ENCODE results near the gene CFAP57.

DNA sequence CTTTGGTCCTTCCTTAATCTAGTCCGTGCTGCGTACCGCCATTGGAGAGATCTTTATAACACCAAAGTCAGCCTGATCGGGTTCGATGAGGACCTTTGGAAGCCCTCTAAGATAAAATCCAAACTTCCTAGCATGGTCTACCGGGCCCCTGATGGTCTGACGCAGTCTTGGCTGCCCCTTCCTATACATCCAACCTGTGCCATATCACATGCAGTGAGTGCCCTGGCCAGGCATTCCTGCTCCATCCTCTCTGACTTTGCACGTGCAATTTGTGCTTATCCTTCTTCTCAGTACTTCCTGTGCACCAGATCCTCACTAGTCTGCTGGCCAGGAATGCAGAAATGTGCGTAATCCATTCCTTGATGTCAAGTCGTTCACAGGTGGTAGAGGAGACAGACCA lies 45.6 kb downstream of the CFAP57 start:
- TF ChIP-seq FOXJ3 (CRISPR knock-in tag; IDR thresholded peaks at IDR 0.05) (no peak), ZFP36 (IDR thresholded peaks at IDR 0.05; ENCODE audit: low read depth, low read length, partially characterized antibody) (no peak), TCF7 (IDR thresholded peaks at IDR 0.05; ENCODE audit: borderline replicate concordance) (no peak), GTF2F1 (IDR thresholded peaks at IDR 0.05; ENCODE audit: low read depth, low read length) (no peak)
- TF ChIP-seq, protein P1, sequence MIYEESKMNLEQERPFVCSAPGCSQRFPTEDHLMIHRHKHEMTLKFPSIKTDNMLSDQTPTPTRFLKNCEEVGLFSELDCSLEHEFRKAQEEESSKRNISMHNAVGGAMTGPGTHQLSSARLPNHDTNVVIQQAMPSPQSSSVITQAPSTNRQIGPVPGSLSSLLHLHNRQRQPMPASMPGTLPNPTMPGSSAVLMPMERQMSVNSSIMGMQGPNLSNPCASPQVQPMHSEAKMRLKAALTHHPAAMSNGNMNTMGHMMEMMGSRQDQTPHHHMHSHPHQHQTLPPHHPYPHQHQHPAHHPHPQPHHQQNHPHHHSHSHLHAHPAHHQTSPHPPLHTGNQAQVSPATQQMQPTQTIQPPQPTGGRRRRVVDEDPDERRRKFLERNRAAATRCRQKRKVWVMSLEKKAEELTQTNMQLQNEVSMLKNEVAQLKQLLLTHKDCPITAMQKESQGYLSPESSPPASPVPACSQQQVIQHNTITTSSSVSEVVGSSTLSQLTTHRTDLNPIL (CRISPR knock-in tag; IDR thresholded peaks at IDR 0.05): no peak

Data from K562 (cell line).